ENCODE results near the gene CHAD. TPM values are rescaled to one million over a fixed set of nuclear protein-coding genes. Genes with fewer than 3 reads are reported as not detected.
A peak's percentile ranks its signal among the peaks of the same experiment; 100 is the strongest.

The CHAD gene
- total and polyA plus RNA-seq, 2 of the 13 experiments (the other 11 are each of a cell fraction or from before 2014, with no cell fraction given): 1.4 TPM; not detected in 1

- TF ChIP-seq ZBTB4 (CRISPR knock-in tag; IDR thresholded peaks at IDR 0.05; ENCODE audit: borderline replicate concordance) (peak; percentile 53; the same call in 1 of the 2 replicates), BORCS8-MEF2B (CRISPR knock-in tag; IDR thresholded peaks at IDR 0.05) (peak; percentile 33; the same call in 1 of the 2 replicates), ZMAT3 (CRISPR knock-in tag; conservative IDR thresholded peaks at IDR 0.05) (peak; percentile 28; the same call in 1 of the 2 replicates), ZNF441 (CRISPR knock-in tag; IDR thresholded peaks at IDR 0.05; ENCODE audit: borderline replicate concordance) (peak; percentile 68; the same call in 1 of the 2 replicates), ZNF292 (CRISPR knock-in tag; IDR thresholded peaks at IDR 0.05; ENCODE audit: borderline replicate concordance, low read depth) (peak; percentile 65; the same call in 1 of the 2 replicates), LCORL (IDR thresholded peaks at IDR 0.05) (no peak), LCORL (CRISPR knock-in tag; IDR thresholded peaks at IDR 0.05) (peak; percentile 52; the same call in 1 of the 2 replicates), PAXIP1 (CRISPR knock-in tag; conservative IDR thresholded peaks at IDR 0.05) (peak; percentile 52), THAP11 (CRISPR knock-in tag; IDR thresholded peaks at IDR 0.05) (0 out of 2 replicates have a peak, but pooled peaks have one; percentile 31), TRAFD1 (CRISPR knock-in tag; IDR thresholded peaks at IDR 0.05; ENCODE audit: borderline replicate concordance) (no peak; the same call in 1 of the 2 replicates), CENPX (CRISPR knock-in tag; IDR thresholded peaks at IDR 0.05) (no peak), RXRB (CRISPR knock-in tag; IDR thresholded peaks at IDR 0.05; ENCODE audit: borderline replicate concordance) (peak; percentile 64; the same call in 1 of the 2 replicates), ZNF83 (CRISPR knock-in tag; IDR thresholded peaks at IDR 0.05; ENCODE audit: borderline replicate concordance) (0 out of 2 replicates have a peak, but pooled peaks have one; percentile 21), ZNF737 (CRISPR knock-in tag; IDR thresholded peaks at IDR 0.05; ENCODE audit: borderline replicate concordance) (no peak), ZNF720 (CRISPR knock-in tag; IDR thresholded peaks at IDR 0.05) (no peak), ZNF335 (CRISPR knock-in tag; IDR thresholded peaks at IDR 0.05) (0 out of 2 replicates have a peak, but pooled peaks have one; percentile 44), ZNF160 (CRISPR knock-in tag; IDR thresholded peaks at IDR 0.05) (0 out of 2 replicates have a peak, but pooled peaks have one; percentile 28), RAD51 (IDR thresholded peaks at IDR 0.05; ENCODE audit: borderline replicate concordance) (no peak), SOX6 (IDR thresholded peaks at IDR 0.05) (no peak), SOX6 (CRISPR knock-in tag; IDR thresholded peaks at IDR 0.05) (peak; percentile 60), ZNF570 (CRISPR knock-in tag; IDR thresholded peaks at IDR 0.05; ENCODE audit: borderline replicate concordance) (no peak), PAF1 (CRISPR knock-in tag; IDR thresholded peaks at IDR 0.05) (peak; percentile 67; the same call in 1 of the 2 replicates)
These were observed 8.1 kb upstream of the CHAD start (continued) for GRCh38 chr17:50476545-50477315.
